Stimulated activated CD4-positive, alpha-beta T cell treated with anti-CD3 and anti-CD28 coated beads, TNF-alpha, amount 100 ng/mL, for 4 hours (primary cell): ENCODE measurements around the gene ACTL10.

ENCODE experiments used
- DNase-seq, 3 experiments: peaks; one replicate each; pipeline ENCODE4 v3.0.0-alpha.2; 2020; ENCODE audit warnings: low read depth in 3 of 3

The ACTL10 gene

DNA sequence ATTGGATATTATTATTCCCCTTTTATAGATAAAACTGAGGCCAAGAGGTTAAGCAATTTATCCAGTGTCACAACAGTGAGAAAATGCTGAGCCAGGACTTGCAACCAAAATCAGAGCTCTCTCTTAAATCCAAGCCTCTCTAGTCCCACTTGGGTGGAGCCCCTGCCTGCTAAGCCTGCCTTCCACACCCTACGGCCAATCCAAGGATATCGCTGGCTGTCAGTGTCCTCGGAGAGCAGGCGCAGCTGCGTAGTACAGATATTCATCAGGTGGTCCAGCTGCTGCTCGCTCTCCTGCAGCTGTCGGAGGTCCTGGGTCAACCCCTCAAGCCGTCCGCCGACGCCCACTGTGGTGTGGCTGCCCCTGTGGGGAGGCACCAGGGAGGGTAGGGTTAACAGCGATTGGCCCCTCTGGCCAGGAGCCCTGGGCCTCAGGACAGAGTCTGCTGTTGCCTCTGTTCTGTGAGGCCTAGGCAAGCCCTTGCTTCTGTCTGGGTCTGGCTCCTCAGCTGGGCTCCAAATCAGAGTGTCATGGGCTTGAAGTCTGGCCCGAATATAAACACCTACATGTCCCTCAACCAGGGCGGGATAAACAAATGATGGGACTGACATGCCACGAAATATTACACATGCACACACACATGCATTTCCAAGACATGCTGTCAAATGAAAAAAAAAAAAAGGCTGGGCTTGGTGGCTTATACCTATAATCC, 11.4 kb downstream of the ACTL10 start:
- DNase-seq = no peak

DNA sequence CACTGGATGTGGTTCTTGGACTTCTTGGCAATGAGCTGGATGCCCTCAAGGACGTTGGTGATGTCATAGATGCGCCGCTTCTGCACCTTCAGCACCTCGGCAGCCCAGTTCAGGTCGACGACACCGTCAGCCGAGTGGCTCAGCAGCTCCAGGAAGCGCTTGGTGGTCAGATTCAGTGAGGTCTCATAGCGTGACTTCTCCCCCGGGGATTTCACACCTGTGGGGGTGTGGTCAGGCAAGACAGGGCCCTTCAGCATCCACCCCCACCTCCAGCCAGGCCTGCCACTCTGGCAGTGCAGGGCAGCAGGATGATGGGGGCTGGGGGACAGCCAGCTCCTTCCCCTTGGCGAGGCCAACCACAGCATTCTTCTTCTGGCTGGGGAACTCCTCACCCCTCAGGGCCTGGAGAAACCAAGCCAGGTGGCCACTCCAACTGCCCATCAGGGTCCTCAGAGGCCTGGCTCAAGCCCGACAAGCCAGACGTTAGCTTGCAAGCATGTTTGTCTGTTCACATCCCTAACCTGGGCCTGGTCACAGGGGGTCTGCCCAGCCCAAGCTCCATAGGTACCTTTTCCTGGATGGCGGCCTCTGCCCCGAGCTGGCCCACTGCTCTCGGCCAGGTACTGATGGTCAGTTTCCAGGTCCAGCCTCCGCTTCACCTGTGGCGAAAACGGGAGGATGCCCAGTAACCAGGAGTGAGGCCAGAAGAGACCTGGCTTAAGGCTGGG, 13.2 kb downstream of the ACTL10 start:
- no peak for DNase-seq

DNA sequence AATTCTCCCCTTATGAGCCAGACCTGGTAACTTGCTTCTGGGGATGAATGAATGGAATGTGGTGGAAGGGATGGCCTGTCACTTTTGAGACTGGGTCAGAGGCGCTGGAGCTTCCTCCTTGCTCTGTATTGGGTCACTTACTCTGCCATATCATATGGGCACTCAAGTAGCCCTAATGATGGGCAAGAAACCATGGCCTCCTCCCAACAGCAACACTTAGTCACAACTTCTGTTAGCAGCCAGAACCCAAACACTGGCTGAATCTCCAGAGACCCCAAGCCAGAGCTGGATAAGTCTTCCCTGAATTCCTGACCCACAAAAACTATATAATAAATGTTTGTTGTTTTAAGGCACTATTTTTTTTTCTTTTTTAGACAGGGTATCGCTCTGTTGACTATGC, 13.9 kb downstream of the ACTL10 start:
- no peak for DNase-seq

DNA sequence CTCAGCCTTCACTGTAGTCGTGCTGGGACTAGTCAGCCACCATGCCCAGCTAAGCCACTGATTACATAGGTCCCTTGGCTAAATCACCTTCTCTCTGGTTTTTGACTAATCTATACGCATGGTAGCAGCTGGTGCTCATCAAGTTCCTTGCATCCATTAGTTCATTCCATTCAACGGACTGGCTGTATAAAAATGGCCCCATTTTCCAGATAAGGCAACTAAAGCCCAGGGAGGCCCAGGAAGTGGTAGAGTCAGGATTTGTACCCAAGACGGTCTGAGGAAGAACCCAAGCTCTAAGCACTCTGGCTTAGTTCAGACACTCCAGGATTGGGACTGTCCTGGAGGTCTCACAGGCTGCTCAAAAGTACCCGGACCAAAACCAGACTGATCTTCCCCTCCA, 14.5 kb downstream of the ACTL10 start:
- DNase-seq = no peak

DNA sequence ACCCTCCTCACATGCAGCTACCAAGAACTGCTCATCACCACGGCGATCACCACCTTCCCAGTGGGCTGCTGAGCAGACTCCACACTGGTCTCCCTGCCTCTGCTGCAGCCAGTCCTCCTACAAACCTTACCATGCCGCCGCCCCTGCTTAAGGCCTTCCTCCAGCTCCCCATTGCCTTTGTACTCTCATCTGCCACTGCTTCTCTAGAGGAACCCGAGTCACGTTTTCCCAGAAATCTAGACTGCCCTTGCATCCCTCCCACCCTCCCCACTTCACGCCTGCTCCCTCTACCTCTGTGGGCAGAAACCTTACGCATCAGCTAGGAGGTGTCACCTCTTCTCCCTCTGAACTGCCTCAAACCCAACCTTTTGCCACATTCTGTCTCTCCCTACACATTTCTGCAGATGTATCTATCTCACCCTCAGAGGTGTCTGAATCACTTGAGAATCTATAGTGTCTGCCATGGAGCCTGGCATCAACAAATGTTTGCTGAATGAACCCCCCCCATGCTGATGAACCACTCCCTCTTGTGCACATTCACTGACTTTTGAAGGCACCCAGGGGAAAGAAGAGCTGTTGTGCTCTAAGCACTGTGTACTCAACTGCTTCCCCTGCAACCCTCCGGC, 15.1 kb downstream of the ACTL10 start:
- no peak for DNase-seq

DNA sequence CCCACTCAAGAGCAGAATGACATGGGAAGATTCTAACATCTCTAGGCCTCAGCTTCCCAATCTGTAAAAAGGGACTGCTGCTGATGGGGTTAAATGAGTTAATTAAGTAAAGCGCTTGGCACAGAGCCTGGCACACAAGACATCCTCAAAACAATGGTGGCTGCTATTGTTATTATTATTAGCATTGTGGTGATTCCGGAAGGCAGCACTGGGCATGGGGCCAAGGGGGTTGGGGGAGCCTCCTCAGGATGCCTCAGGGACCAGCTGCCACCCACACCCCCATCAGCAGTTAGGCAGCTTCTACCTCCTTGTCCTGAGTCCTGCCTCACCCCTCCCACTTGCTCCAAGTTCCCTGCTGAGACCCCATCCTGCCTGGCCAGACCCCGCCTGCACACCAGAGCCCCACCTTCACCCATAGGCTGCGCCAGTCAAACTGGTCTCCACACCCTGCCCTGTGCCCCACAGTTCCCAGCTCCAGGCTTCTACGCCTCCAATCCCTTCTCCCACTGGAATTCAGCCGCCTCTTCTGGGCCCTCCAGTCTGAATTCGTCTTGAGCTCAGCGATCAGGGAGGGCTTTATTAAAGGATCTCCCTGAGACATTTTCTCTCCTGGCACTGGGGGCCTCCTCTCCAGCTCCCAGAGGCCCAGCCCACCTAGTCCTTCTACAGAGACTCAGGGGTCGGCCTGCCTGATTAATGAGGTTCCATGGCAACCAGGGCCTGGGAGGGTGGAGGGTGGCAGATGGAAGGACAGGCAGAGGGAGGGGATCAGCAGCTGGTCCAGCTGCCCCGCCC, 18.0 kb downstream of the ACTL10 start:
- DNase-seq = no peak

DNA sequence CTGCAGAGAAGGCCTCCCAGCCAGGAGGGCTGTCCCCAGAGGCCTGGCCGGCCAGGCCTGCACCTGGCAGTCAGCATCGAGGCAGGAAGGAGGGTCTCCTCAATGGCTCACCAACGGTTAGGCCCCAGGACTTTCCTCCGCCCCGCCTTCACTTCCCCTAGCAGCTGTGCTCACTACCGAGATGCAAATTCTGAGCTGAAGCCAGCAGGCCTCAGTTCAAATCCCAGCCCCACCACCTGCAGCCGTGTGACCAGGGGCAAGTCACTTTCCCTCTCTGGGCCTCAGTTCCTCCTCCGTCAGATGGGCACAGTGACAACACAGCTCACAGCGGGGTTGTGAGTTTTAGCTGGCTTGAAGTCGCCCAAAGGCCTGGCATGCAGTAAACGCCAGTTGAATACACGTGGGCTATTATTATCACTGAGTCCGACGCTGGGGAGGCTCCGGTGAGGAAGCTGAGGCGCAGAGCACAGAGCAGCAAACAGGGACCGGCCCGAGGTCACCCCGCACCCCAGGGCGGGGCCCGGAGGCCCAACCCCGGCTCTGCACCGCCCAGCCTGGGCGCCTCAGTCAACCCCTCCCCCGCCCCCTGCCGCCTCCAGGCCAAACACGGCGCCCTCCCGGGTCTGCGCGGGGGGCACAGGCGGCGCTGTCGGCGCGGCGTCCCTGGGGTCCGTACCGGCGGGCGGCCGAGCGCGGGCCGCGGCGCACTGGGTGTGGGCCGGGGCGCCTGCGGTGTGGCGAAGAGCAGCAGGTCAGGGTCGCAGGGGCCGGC, 18.8 kb downstream of the ACTL10 start:
- peak in 1 of 3 experiments; percentile 50 for DNase-seq

DNA sequence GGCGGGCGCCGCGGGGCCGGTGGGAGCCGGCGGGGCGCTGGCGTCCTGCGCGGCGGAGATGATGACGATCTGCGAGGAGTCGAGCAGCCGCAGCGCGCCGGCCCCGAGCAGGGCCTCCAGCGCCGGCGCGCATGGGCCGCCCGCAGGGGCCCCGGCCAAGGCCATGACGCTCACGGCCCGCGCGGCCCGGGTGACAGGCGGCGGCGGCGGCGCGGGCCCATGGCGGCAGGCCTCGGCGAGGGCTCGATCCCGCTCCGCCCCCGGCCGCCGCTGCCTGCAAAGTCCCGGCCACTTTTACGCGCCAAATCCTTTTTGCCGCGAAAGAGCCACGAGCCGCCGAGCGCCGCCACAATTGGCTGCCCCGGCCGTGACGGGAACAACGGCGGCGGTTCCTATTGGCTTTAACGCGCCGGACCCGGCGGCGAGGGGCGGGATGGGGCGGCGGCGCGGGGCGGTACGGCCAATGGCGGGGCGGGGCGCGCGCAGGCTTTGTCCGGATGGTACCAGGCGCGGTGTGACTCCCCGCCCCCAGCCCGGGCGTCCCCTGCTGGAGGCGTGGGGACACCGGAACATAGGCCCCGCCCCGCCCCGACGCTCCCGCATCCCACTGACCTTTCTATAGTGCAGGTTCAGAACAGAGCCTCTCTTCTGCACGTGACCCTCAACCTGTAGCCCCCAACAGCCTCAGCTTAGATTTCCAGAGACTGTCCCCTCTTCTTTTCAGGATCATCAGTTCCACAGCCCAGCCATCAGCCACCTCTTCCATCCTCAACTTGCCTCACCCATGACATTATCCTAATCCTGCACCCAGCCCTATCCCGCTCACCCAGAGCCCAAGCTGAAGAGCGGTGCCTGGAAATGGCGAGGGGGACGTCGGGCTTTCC, 19.6 kb downstream of the ACTL10 start, which contains the start of gene E2F1:
Gene E2F1 (minus strand): TSS at position 286 of the 884 bp plus-strand sequence. CDS start 121 bp downstream, at position 165.
- peak; percentile 87 to 96 (median 89) for DNase-seq

DNA sequence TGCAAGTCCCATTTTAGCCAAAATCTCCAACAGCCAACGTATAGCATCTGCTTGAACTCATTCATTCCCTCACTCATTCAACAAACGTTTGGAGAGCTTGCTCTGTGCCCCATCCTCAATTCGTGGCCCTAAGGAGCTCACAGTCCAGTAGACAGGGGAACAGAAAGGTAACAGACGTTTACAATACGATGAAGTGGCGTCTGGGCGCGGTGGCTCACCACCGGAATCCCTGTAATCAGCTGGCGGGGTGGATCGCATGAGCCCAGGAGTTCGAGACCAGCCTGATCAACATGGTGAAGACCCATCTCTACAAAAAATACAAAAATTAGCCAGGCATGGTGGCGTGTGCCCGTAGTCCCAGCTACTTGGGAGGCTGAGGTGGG, 20.2 kb downstream of the ACTL10 start:
- DNase-seq = no peak

DNA sequence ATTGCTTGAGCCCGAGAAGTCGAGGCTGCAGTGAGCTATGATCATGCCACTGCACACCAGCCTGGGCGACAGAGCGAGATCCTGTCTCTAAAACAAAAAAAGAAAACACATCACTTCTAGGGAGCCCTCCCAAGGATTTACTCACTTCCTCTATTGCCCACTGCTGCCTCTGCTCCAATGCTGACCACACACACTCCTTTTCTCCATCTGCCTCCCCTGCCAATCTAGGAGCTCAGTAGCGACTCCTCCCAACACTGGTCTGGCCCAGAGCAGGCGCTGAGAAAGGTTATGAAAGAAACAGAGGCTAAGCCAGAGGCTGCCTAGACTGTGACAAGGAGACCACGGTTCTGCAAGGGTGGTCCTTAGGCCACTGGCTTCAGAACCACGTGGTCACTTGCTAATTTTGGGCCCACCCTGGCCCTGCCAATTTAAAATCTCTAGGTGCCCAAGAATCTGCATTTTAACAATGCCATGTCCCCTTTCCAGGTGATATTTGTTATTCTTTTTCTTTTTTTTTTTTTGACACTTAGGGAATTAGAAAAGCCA, 20.7 kb downstream of the ACTL10 start:
- no peak for DNase-seq

DNA sequence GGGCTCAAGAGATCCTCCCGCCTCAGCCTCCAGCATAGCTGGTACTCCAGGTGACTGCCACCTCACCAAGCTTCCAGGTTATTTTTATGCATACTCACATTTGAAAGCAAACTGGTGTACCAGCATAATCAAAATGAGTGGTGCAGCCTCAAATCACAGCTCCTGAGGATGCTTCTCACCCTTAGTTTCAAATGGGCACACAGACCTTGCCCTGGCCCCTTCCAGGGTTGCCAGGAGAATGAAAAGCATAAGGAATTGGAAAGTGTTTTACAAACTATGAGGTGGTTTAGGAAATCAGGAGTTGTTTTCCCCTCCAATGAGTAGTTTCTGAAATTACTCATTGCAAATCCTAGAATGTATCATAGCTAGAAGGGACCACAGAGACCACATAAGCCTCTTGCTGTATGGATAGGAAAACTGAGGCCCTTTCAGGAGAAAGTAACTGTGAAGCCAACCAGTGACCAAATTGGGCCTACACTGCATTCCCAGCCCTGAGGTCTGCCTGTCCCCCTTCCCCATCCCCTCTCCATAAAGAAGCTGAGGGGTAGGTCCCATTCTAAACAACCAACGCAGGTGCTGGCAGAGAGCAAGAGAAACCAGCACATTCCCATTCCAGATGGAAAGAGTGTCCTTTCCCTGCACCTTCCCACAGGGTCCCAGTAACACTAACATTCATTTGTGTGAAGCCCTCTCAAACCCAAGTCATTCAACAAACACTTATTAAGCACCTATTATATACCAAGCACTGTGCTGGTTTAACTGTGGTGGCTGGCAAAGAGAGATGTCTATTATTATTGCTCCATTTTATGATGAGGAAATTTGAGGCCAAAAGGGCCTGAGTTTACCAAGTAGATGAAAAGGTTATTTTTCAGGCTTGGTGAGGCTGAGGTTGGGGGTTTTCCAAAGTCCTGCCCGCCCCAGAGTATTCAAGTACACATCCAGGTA, 21.5 kb downstream of the ACTL10 start:
- no peak for DNase-seq

DNA sequence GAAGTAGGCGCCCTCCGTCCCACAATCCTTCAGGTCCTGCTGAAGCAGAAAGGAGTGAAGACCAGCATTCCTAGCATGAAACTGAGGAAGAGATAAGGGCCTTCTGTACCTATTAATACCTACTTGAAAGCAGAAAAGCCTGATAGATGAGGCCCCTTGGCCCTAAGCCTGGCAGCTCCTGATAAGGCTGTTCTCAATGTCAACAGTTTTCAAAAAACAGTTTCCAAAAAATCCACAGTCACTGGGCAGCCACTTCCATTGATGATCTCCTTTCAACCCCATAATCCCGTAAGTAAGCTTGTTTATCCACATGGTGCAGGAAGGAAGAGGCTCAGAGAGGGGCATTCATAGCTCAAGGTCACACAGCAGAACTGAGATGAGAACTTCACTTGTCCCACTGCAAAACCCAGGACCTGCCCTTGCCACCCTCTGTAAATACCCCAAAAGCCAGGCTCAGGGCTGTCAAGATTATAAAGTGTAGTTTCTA, 22.2 kb downstream of the ACTL10 start:
- no peak for DNase-seq

DNA sequence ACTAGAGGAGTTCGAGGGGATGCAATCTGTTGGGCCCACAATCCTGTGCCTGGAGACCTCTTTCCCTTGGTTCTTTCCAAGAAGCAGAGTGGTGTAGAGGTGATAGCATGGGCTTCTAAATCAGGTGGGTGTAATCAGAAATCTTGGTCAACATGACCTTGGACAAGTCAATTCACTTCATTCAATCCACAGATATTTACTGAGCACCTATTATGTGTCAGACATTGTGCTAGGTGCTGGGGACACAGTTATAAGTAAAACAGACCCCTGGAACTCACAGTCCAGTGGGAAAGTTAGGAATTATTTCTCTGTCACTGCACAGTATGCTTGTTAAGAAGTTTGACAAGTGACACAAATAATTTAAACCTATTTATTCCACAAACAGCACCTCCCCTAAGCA, 22.8 kb downstream of the ACTL10 start:
- no peak for DNase-seq

DNA sequence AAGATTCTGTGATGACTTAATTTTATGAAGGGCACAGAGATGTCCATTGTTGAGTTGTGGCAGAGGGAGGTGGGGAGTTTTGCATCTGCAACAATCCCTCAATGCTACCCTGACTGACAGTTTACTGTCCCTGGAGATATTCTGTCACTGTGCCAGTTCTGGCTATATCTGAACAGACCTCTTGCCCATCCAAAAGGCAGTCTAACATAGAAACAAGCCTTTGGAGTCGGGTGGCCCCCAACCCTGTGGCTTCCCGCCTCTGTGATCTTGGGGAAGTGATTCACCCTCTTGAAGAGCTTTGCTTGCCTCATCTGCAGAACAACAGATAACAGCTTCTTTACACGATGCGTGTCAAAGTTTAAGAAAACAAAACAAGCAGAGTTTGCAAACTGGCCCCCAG, 23.2 kb downstream of the ACTL10 start:
- no peak for DNase-seq

DNA sequence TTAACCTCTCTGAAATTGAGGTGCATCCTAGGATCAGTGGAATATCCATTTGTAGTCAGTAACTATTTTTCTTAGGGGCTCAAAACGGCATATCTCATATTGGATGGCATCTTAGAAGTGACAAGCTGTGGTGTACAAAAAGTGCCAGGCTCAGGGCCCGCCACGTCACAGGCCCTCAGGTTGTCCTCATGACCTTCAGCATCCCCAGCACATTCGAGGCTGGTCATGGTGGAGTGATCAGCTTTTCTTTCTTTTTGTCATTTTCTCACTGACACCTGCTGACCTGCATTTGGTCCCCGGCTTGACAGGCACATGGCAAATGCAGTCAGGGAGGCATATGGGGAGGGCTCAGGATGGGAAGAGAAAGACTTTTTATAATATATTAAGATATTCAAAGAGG, 26.5 kb downstream of the ACTL10 start:
- no peak for DNase-seq

DNA sequence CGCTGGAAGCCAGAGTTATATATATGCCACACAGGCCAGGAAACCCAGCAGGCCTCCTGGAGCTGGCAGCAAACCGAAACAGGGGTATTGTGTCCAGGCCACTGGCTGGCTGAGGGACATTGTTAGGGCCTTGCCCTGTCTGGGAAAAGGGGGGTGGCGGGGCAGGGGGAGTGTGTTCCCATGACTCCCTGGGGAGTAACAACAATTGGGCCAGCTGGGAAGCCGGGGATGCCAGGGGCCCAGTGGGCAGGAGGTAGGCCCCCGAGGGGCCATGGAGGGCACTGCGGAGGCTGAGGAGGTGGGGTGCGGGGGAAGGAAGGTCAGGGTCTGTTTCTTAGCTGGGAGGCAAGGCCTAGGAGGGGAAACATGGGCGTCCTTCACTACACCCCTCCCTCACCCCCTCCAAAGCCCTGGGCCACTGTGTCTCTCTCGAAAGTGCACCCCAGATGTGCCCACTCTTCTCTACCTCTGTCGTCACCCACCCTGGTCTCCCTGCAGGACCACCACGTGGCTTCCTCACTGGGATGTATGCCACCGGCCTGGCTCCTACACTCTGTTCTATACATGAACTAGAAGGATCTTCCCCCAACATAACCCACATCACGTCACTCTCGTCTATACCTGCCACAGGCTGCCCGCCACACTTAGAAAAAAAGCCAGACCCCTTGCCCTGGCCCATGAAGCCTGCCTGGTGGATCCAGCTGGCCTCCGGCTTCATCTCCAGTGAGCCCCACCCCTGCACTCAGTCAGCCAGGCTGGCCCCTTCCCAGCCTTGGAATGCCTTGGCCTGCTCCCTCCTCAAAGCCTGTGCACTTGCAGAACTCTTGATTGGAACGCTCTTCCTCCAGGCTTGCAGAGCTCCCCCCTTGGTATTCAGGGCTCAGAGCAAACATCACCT, 27.2 kb downstream of the ACTL10 start:
- no peak for DNase-seq

DNA sequence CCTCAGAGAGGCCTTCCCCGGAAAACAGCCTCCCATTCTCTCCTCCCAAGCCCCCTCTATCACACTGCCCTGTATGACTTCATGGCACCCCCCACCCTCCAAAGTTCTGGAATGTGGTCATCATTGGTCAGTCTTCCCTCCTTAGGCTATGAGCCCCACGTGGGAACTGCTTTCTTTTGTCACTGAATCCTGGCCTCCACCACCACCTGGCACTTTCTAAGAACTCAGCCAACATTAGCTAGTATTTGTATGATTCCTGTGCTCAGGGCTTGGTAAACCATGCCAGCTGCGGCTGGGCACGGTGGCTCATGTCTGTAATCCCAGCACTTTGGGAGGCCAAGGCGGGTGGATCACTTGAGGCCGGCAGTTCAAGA, 27.9 kb downstream of the ACTL10 start:
- no peak for DNase-seq

DNA sequence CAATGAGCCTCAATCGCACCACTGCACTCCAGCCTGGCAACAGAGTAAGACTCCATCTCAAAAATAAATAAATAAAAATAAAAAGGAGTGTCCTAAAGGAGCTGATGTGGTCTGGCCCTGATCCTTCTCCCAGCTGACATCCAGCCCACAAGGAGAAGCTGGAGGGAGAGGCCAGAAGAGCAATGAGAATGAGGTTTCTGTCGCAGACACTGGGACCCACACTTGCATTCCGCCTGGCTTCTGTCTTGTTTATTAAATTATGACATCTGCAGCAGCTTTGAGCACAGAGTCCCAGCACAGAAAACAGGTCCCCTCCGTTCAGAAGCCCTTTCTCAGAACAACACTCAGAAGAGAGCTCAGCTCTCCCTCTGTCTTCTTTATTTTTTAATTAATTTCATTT, 29.7 kb downstream of the ACTL10 start:
- DNase-seq = no peak
